Measurements from ENCODE around the gene KRTAP5-4.
"Not testable (repeated sequence)": the region's sequence is repeated elsewhere in the genome, so short reads cannot be mapped to it uniquely, and the experiment has no call there.

Gene KRTAP5-4

GRCh38 chr11:1637628-1638027 is 15.7 kb upstream of the KRTAP5-4 start:
- no peak for DNase-seq (ENCODE audit: low read depth)

- no peak for DNase-seq (ENCODE audit: low read depth)
These were observed 14.5 kb upstream of the KRTAP5-4 start for GRCh38 chr11:1636291-1636950.

- no peak for DNase-seq (ENCODE audit: low read depth)
These were observed 11.9 kb upstream of the KRTAP5-4 start for GRCh38 chr11:1633864-1634263.

GRCh38 chr11:1632053-1632714 is 10.2 kb upstream of the KRTAP5-4 start:
- no peak for DNase-seq (ENCODE audit: low read depth)

GRCh38 chr11:1631066-1631568 is 9.2 kb upstream of the KRTAP5-4 start:
- DNase-seq (ENCODE audit: low read depth): no peak

GRCh38 chr11:1630271-1630670 is 8.3 kb upstream of the KRTAP5-4 start:
- DNase-seq (ENCODE audit: low read depth): no peak

GRCh38 chr11:1629326-1630185 is 7.6 kb upstream of the KRTAP5-4 start, which contains the start of gene KRTAP5-5:
KRTAP5-5 (plus strand) TSS chr11:1629775; CDS start chr11:1629841, 66 bp downstream.
- DNase-seq (ENCODE audit: low read depth): no peak

GRCh38 chr11:1628506-1629325 is 6.8 kb upstream of the KRTAP5-4 start:
- DNase-seq (ENCODE audit: low read depth): peak; percentile 17

GRCh38 chr11:1625541-1625940 is 3.6 kb upstream of the KRTAP5-4 start:
- no peak for DNase-seq (ENCODE audit: low read depth)

- DNase-seq (ENCODE audit: low read depth): no peak
These were observed 2.7 kb upstream of the KRTAP5-4 start for GRCh38 chr11:1624621-1625020.

- no peak for DNase-seq (ENCODE audit: low read depth)
These were observed 1.8 kb upstream of the KRTAP5-4 start for GRCh38 chr11:1623716-1624115.

- no peak for DNase-seq (ENCODE audit: low read depth)
These were observed 2.5 kb downstream of the KRTAP5-4 start for GRCh38 chr11:1619449-1619848.

- no peak for DNase-seq (ENCODE audit: low read depth)
These were observed 3.7 kb downstream of the KRTAP5-4 start for GRCh38 chr11:1618231-1618630.

GRCh38 chr11:1608363-1608762 is 13.6 kb downstream of the KRTAP5-4 start, which contains the start of gene KRTAP5-3:
KRTAP5-3 (minus strand) TSS chr11:1608463; CDS start chr11:1608385, 78 bp downstream.
- DNase-seq (ENCODE audit: low read depth): no peak

- not testable (repeated sequence) for DNase-seq (ENCODE audit: low read depth)
These were observed 14.0 kb downstream of the KRTAP5-4 start for GRCh38 chr11:1607901-1608300.

GRCh38 chr11:1607156-1607845 is 14.6 kb downstream of the KRTAP5-4 start:
- not testable (repeated sequence) for DNase-seq (ENCODE audit: low read depth)

- not testable (repeated sequence) for DNase-seq (ENCODE audit: low read depth)
These were observed 16.0 kb downstream of the KRTAP5-4 start for GRCh38 chr11:1605923-1606322.

- DNase-seq (ENCODE audit: low read depth): no peak
These were observed 17.2 kb downstream of the KRTAP5-4 start for GRCh38 chr11:1604711-1605110.

- DNase-seq (ENCODE audit: low read depth): no peak
These were observed 17.8 kb downstream of the KRTAP5-4 start for GRCh38 chr11:1604181-1604580.

GRCh38 chr11:1603629-1604028 is 18.3 kb downstream of the KRTAP5-4 start:
- no peak for DNase-seq (ENCODE audit: low read depth)

GRCh38 chr11:1601663-1602062 is 20.3 kb downstream of the KRTAP5-4 start:
- DNase-seq (ENCODE audit: low read depth): not testable (repeated sequence)

All from iris pigment epithelial cell (primary cell).